Lung microvascular endothelial cell (primary cell): Measurements from ENCODE around the gene CNEP1R1. TPM values are rescaled to one million over a fixed set of nuclear protein-coding genes. Genes with fewer than 3 reads are reported as not detected.
A peak's percentile ranks its signal among the peaks of the same experiment; 100 is the strongest.
"Not testable (repeated sequence)": the region's sequence is repeated elsewhere in the genome, so short reads cannot be mapped to it uniquely, and the experiment has no call there.

ENCODE experiments used
- DNase-seq, 2 donors: peaks; one replicate each; pipeline versions ENCODE4 v3.0.0 to v3.0.0-alpha.2; 2010; ENCODE audit warnings: low read depth in 2 of 2
- total RNA-seq: library from RNA; depleted of rRNA; stranded (reverse); fragments of >200 nt; gene quantifications from 2 replicates; pipeline ENCODE4 v1.2.1, GENCODE V29; 2014

Gene CNEP1R1, protein sequence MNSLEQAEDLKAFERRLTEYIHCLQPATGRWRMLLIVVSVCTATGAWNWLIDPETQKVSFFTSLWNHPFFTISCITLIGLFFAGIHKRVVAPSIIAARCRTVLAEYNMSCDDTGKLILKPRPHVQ
- total RNA-seq, result 20.9 and 26.6 TPM in 2 replicates

DNA sequence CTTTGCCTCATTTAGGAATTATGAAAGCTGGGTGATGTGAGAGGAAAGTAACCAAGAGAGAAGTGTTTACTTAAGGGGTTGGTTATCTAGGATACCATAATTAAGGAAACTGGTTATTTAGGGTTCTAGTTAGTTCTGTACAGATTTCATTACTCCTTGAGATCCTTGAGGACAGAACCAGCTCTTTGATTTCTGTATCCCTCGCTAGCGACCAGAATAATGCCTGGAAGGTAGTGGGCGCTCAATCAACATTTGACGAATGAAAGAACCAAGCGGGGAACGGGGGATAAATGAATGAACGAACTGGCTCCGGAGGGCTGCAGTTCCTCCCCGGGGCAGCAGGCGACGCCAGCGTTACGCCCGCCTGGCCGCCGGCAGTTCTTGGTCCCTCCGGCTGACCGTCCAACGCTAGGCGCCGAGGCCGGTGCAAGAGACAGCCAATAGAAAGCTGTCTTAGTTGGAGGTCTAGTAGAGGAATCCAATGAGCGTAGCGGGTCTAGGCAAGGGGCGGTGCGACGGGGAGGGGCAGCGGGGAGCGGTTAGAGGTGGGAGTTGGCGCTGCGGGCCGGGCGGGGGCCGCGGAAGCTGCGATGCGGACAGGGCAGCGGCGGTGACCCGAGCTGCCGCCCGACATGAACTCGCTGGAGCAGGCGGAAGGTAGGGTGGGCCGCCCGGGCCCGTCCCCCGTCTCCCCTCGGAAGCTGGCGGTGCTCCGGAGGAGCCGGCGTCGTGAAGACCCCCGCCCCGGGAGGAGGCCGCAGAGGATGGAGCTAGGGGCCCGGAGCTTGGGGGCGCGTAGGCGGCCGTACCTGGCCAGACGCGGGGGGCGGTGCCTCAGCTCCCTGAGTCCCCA is at the start of gene CNEP1R1:
TSS of gene CNEP1R1 (plus strand) at position 542 of the 853 bp plus-strand sequence. CDS start at position 633, 91 bp downstream.
- peak; percentile 98 for DNase-seq

DNA sequence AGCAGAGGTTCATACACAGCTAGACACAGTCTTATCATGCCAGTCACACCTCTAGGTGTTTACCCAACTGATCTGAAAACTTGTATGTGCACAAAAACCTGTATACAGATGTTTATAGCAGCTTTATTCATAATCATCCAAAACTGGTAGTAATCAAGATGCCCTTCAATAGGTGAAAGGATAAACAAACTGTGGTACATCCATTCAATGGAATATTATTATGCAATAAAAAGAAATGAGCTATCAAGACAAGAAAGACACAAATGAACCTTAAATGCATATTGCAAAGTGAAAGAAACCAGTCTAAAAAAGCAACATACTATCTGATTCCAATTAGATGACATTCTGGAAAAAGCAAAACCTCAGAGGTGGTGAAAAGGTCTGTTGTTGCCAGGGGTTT is 47.6 kb upstream of the CNEP1R1 start:
- no peak for DNase-seq

DNA sequence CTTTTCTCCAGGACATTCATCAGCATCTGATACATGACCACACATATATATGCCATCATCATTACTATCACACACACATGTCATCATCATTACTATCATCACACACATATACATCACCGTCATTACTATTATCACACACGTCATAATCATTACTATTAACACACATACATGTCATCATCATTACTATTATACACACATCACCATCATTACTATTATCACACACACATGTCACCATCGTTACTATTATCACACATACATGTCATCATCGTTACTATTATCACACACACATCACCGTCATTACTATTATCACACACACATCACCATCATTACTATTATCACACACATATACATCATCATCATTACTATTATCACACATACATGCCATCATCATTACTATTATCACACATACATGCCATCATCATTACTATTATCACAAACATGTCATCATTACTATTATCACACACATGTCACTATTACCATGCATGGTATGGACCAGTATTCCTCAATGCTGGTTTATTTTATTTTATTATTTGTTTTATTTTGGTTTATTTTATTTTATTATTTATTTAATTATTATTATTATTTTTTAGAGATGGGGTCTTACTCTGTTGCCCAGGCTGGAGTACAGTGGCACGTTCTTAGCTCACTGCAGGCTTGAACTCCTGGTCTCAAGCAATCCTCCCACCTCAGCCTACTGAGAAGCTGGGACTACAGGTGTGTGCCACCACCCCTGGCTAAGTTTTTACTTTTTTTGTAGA is 46.3 kb upstream of the CNEP1R1 start:
- no peak for DNase-seq

DNA sequence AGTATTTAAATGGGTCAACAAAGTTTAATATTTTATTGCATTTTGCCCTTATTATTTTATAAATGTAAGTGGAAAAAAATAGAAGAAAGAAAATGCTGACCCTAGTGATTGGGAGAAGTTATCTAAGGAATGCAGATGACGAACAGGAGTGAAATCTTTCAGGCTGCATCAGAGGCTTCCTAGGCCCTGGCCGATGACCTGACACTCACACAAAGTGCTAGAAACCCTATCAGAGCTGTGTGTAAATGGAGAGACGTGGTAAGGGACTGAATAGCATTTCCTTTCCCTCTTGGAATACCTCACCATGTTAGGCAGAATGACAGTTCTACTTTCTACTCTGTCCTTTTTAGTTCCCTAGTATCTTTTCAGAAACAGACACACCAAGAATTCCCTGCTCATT is 44.9 kb upstream of the CNEP1R1 start:
- no peak for DNase-seq

DNA sequence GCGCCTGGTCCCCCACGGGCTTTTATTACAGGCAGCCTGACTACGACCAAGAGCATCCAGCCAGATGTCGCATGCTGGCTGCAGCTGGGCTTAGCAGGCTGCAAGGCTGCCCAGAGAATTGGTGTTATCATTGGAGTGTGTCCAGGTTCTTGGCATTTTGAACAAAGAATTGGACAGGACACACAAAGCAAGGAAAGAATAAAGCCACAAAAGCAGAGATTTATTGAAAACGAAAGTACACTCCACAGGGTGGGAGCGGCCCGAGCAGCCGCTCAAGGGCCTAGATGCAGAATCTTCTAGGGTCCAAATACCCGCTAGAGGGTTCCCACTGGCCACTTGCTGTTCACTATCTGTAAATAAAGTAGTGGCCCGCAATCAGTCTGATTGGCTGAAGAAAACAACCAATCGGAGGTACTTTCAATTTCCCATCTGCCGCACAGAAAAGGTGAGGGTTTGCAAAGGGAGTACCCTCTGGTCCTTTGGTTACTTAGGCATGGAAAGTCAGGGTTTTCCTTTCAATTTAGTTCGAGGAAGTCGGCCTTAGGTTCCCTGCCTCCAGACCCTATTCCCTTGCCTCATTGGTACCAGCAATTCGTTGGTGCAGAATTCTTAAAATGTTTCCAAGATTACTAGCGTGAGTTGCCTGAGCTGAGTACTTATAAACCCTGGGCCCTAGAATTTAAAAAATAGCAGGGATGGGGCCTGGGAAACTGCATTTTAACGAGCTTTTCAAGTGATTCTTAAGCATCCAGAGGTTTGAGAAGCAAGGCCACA is 38.5 kb upstream of the CNEP1R1 start:
- DNase-seq, result peak; percentile 33 to 49

DNA sequence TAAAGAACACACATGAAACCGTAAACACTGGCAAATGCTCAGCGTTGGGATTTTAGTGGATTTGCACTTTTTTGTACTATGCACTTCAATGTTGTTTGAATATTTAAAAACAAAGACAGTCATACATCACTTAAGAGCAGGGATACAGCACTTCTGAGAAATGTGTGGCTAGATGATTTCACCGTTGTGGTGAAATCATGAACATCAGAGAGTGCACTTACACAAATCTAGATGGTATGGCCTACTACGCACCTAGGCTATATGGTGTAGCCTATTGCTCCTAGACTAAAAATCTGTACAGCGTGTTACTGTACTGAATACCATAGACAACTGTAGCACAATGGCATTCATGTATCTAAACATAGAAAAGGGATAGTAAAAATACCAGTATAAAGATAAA is 37.6 kb upstream of the CNEP1R1 start:
- DNase-seq, result no peak

DNA sequence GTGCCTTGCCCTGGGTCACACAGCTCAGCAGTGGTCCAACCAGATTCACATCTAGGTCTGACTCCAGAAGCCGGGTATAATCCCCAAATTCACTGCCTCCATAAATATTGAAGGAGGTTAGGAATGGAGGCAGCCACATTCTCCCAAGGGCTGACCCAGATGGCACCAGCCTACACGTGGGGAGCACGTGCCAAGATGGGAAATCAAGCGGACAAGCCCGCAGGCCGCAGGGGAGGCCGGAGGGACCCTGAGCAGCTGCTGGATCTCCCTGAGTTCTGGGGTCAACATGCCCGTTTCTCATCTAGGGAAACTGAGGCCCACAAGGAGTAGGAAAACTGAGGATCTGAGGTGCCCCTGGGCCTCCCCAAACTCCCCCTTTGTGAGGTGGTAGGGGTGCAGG is 32.2 kb upstream of the CNEP1R1 start:
- DNase-seq, result no peak

DNA sequence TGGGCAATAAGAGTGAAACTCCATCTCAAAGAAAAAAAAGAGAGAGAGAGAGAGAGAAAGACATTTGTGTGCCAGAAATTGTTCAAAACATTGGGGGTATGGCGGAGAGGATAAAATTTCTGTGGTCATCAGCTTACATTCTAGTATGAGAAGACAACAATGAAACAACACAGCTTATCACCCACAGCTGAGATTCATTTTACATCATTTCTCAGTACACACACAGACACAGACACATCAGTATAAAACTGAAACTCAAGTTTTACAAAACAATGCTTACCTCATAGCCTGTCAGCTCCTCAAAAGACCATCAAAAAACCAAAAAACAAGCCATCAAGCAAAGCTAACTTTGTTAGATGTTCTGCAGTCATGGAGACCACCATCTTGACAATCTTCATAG is 31.4 kb upstream of the CNEP1R1 start:
- no peak for DNase-seq

DNA sequence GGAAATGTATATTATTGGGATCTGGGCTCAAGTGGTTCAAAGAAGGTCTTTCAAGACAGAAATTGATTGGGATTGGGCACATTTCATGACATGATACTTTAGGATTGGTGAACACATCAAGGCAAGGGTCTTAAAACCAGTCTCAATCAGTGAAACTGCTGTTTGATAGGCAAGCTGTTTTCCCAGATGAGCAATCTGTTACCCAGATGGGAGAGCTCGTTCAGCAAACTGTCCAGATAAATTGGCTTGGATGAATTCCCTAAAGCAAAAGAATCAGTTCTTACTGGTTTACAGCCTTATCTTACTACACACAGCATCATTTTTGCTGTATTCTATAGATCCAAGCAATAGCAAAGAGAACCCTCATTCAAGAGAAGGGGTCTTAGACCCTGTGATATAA is 31.0 kb upstream of the CNEP1R1 start:
- no peak for DNase-seq

DNA sequence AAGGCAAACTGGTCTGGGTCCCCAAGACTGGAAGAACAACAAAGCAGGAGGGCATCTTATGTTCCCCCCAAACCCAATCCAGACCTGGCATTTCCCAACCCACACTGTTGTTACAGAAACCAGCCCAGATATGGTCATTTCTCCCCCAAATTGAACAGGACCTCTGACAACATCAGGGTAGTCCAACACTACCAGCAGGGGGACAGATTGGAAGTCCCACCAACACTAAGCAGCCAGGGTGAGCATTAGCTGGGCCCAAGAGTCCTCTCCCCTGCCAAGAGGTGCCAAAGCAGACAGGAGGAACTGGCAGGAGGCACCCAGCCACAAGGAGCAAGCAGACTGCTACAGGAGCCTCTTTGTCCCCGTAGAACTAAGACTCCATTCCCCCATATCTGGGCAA is 29.3 kb upstream of the CNEP1R1 start:
- DNase-seq, result no peak

DNA sequence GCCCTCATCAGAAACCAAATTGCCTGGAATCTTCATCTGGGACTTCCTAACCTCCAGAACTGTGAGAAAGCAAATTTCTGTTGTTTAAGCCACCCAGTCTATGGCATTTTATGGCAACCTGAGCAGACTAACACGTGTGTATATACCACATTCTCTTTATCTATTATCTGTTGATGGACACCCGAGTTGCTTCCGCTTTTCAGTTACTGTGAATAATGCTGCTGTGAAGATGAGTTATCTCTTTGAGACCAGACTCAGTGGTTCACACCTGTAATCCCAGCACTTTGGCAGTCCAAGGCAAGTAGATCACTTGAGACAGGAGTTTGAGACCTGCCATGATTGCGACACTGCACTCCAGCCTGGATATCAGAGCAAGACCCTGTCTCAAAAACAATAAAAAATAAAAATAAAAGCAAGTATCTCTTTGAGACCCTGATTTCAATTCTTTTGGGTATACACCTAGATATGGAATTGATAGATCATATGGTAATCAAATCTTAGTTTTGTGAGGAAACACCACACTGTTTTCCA is 27.2 kb upstream of the CNEP1R1 start:
- DNase-seq, result no peak

DNA sequence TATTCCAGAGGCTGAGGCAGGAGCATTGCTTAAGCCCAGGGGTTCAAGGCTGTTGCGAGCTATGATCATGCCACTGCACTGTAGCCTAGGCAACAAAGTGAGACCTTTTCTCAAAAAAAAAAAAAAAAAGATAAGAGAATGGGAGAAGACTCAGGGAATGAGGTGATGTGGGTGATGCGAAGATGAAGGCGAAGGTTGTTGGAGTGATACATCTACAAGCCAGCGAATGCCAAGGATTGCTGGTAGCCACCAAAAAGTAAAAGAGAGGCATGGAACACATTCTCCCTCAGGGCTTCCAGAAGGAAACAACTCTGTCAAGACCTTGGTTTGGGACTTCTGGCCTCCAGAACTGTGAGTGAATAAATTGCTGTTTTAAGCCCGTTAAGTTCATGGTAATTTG is 26.0 kb upstream of the CNEP1R1 start:
- no peak for DNase-seq

DNA sequence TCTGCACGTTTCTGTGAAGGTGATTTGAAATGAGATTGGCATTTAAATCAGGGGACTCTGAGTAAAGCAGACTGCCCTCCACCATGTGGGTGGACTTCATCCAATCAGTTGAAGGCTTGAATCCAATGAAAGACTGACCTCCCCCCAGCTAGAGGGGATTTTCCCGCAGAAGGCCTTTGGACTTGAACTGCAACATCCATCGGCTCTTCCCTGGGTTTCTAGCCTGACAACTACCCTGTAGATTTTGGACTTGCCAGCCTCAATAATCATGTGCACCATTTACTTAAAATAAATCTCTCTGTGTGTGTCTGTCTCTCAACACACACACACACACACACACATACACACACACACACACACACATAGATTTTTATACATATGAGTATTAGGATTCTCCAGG is 23.9 kb upstream of the CNEP1R1 start:
- no peak for DNase-seq

DNA sequence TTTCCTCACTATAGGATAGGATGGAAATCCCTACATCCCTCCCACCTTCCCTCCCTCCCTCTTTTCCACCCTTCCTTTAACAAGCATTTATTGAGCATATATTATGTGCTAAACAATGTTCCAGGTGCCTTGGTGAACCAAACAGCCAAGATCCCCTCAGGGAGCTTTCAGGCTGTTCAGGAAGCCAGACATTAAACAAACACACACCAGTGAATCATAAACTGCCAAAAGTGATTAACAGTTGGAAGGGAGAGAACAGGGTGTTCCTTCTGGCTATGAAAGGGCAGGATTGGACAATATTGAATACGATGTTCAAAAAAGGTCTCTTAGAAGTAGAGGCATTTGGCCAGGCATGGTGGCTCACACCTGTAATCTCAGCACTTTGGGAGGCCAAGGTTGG is 22.8 kb upstream of the CNEP1R1 start:
- peak in 1 of 2 donors; percentile 29 for DNase-seq

DNA sequence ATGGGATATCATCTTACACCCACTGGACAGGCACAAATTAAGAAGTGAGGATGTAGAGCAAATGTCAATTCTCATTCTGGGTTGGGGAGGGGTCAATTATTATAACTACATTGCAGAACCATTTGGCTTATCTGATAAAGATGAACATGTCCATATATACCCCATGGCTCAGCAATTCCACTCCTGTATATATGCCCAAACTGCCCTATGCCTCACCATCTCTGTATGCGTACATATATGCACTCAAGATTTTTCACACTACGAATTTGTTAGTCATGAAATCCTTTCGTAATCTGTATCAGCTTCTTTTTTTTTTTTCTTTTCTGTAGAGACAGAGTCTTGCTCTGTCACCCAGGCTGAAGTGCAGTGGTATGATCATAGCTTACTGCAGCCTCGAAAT is 20.8 kb upstream of the CNEP1R1 start:
- no peak for DNase-seq

DNA sequence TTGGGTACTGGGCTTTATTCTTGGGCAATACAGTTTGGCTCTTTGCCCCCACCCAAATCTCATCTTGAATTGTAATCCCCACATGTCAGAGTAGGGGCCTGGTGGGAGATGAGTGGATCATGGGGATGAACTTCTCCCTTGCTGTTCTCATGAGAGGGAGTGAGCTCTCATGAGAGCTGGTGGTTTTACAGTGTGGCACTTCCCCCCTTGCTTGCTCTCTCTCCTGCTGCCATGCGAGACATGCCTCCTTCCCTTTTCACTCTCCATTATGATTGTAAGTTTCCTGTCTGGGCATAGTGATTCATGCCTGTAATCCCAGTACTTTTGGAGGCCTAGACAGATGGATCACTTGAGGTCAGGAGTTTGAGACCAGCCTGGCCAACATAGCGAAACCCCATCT is 18.1 kb upstream of the CNEP1R1 start:
- DNase-seq, result no peak

DNA sequence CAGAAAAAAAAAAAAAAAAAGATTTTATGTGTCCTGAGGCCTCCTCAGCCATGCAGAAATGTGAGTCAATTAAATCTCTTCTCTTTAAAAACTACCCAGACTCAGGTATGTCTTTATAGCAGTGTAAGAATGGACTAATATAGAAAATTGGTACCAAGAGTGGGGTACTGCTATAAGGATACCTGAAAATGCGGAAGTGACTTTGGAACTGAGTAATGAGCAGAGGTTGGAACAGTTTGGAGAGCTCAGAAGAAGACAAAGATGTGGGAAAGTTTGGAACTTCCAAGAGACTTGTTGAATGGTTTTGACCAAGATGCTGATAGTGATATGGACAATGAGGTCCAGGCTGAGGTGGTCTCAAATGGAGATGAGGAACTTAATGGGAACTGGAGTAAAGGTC is 17.3 kb upstream of the CNEP1R1 start:
- DNase-seq, result no peak

DNA sequence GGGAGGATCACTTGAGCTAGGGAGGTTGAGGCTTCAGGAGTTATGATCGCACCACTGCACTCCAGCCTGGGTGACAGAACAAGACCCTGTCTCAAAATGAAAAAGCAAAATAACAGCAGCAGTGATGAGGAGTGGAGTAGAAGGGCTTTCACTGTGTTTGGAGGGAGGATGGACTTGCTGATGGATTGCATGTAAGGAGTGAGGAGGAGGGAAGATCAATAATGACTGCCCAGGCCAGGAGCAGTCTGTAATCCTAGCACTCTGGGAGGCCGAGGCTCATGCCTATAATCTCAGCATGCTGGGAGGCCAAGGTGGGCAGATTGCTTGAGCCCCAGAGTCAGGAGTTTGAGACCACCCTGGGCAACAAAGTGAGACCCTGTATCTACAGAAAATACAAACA is 14.8 kb upstream of the CNEP1R1 start:
- no peak for DNase-seq

DNA sequence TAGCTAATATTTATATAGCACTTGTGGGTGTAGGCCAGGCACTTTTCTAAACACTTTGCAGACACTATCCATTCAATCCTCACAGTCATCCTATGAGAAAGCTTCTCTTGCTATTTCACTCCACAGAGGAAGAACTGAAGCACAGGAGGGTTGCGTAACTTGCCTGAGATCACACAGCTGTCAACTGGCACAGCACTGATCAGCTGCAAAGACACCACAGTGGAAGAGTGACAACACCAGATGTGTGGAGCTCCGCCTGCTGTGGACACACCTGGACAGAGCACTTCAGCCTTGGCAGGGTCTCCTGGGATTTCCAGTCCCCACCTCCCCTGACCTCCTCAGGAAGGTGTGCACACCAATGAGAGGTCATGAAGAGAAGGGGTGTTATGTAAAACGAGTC is 13.3 kb upstream of the CNEP1R1 start:
- no peak for DNase-seq

DNA sequence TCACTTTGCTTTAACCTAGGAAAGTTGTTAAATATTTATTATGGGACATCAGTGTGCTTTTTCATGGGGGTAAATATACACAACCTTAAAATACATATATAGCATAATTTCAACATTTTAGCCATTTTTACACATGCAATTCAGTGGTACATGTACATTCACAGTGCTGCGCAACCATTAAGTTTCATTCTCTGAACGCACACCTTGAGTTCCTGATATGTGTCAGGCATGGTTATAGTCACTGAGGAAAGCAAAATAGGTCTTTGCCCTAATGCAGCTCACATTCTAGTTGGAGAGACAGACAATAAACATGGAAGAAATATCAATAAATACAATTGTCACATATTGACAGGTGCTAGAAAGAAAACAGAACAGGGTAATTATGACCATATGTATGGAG is 12.8 kb upstream of the CNEP1R1 start:
- DNase-seq, result no peak

DNA sequence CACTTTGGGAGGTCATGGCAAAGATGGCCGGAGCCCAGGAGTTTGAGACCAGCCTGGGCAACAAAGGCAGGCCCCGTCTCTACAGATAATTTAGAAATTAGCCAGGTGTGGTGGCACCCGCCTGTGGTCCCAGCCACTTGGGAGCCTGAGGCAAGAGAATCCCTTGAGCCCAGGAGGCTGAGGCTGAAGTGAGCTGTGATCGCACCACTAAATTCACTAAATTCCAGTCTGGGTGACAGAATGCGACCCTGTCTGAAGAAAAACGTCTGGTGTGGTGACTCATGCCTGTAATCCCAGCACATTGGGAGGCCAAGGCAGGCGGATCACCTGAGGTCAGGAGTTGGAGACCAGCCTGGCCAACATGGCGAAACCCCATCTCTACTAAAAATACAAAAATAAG is 10.8 kb upstream of the CNEP1R1 start:
- DNase-seq, result not testable (repeated sequence)

DNA sequence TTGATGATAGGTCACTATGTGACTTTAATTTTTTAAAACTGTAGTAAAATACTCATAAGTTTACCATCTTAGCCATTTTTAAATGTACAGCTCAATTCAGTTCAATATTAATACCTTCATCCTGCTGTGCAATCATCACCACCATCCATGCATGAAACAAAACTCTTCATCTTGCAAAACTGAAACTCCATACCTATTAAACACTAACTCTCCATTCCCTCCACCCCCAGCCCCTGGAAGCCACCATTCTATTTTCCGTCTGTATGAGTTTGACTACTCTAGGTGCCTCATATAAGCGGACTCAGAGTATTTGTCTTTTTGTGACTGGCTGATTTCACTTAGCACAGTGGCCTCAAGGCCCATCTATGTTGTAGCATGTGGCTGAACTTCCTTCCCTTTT is 9.4 kb upstream of the CNEP1R1 start:
- DNase-seq, result no peak
